ENCODE data around the gene BARX2.

Gene BARX2

DNA sequence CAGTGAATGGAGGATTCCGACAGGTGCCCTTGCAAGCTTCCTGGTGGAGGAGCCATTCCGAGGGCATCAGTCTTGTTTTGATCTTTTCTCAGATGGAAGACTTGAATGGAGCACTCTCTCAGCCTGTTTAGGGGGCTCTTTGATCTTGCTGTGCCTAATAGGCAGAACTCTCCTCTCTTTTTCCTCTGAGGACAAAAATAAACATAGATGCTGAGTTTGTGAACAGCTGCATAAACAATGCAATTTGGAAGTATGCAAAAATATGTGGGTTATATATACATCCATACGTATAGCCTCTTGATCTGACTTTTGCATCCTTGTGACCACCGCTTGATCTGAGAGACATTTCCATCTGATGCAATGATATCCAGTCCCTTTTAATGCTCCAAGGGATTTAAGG is 29.1 kb downstream of the BARX2 start:
- DNase-seq, result no peak

DNA sequence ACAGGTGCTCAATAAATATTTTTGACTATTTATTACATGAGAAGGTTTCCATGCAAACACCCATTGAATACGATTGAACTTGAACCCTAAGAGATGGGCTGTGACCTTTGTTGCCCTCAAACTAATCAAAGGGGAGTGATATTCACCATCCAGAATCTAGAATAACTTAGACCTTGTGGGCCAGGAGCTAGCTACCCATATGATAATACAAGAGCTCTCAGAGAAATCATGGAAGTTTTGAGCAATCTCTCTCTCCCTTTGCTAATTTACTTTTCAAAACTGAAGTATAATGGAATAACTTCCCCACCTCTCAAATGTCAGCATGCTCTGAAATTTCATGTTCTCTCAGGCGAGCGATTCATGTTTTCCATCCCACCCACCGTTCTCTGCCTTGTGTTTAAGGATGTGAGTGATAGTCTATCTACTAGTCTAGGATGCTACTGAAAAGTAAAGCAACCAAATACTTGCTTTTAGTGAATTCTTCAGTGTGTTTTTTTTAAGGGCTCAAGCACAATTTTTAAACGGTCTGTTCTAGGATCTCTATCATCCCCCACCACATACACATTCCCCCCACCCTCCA is 33.3 kb downstream of the BARX2 start:
- no peak for DNase-seq

DNA sequence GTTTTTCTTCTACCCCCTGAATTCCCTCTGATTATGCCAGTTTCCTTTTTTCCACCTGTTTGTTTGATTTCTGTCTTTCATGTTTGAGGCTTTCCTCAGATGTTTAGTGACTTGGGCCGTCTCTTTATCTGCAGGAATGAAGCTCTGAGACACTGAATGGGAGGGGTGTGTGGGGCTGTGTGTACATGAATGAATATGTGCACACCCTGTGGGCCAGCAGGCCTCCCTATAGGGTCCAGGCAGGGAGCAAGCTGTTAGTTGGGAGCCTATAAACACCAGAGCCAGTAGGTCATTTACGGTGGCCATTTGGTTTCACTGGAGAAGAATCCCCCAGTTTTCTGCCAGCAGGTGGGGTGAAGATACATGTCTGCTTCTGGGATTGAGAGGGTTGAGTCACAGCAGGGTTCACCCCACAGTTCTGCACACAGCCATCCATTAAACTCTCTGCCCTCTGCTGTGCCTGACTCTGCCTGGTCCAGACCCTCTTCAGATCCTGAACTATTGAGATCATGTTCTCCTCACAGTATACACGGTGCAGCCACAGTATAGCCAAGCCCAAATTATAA is 34.8 kb downstream of the BARX2 start:
- no peak for DNase-seq

DNA sequence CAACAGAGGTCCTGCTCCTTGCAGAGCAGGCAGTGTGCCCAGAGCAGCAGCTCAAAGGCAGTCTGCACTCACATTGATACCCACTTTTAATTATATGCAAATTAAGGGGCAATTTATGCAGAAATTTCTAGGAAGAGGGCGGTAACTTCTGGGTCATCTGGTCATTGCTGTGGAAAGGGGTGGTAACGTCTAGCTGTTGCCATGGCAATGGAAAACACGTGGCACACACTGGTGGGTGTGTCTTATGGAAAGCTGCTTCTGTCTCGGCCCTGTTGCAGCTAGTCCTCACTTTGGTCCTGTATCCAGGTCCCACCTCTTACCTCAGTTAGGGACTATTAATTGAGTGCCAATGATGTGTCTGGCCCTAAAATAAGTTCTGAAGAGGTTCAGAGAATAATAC is 36.8 kb downstream of the BARX2 start:
- DNase-seq, result no peak

DNA sequence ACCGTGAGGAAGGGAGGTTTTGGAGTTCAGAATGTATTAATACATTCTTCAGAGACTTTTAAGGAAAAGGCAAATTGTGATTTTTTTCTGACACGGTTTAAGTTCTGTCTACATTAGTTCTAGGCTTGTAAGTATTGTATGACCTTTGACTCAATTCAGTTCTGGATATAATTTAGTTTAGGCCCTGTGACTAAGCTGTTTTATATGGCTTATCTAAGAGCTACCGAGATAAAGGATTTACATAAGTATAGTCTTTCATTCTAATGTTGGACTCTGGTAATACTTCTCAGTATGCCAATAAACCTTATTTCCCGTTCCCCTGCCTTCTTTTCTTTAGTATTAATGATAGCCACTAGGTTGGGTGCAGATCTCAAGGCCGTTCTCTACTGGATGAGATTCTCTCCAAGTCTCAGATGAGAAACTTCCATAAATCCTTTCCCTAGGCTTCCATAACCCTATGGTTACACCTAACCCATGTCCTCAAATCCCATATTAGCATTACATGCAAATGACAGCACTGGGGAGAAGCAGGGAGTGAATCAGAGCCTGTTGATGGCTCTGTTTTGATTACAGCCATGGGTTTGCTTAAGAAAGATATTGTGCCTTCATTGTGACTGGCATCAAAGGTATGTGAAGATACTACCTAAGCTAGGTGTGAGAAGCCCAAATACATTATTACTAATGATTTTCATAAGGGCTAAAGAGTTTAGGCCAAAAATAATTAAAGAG is 38.7 kb downstream of the BARX2 start:
- no peak for DNase-seq

DNA sequence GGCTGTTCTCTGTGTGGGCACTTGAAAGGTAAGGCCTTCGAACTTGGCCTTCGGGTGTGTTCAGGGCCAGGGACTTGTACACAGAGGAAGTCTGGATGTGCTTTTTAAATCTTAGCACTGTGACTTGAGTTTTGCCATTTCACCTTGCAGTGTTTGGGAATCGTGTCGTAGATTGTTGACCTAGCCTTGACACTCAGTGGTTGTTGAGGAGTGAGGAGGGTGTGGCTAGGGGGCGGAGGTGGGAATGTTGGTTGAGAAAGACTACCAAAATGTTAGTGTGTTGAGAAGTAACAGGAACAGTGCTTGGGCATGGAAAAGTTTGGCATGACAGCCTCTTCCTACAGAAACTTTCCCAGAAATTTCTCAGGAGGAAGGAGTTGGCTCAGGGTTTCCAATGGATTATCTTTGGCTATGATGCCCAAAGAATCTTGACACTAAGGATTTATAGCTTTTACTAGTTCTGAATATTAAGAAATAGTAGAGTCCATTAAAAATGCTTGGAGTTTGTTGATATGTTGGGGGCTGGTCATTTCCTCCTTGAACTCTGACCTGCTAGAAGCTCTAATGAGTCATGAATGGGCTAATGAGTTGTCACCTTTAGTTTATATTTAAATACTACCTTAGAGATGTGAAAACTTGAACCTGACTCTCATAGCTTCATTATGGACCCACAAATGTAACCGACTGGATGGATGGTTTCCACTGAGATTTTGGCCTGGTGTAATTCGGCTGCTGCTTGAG is 40.6 kb downstream of the BARX2 start:
- no peak for DNase-seq

DNA sequence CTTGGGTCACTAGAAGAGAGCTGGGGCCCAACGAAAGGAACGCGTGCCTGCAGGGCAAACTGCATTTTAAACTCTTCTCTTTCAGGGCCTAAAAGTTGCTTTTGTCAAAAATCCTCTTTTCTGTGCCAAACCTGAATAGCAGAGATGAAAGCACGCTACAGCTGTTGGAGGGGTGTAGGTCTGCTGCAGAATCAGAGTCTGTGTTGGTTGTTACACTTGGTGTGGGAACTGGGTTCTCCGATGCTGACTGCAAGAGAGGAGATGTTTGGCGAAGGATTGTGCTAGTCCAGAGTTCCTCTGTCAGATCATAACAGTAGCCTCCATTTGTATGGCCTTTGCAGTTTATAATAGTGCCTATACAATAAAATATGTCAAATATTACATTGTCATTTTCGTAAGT is 41.8 kb downstream of the BARX2 start:
- DNase-seq, result no peak

DNA sequence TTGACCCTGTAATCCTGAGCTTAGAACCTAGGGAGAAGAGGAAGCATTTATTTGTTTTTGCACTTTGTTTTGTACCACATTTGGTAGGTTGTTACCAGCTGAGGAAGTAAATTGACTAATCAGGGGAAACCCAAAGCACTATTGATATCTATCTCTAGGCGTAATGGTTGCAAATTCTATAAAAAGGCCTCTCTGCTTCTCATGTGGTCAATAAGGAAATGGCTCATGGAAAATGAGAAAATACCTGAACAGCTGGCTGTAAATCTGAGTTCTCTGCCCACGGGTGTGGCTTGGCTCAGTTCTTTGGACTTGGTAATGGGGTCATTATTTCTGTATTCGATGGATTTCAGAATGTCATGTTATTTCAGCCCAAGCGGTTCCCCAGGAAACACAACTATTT is 42.4 kb downstream of the BARX2 start:
- DNase-seq, result no peak

DNA sequence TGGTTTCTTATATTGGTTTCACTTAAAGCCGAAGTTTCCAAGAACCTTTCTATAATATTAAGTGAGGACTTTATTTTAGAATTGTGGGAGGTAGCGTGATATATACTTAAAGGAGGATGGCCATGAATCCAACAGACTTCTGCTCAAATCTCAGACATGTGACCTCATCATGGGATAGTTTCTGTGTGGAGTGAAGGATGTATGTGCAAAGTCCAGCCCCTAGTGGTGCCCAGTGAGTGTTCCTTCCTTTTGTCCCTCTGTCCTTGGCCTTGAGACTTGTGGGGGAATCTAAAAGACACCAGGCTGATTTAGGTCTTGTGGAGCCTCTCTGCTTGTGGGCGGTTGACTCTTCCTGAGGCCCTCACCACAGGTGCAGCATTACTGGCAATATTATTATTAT is 43.7 kb downstream of the BARX2 start:
- DNase-seq, result no peak

DNA sequence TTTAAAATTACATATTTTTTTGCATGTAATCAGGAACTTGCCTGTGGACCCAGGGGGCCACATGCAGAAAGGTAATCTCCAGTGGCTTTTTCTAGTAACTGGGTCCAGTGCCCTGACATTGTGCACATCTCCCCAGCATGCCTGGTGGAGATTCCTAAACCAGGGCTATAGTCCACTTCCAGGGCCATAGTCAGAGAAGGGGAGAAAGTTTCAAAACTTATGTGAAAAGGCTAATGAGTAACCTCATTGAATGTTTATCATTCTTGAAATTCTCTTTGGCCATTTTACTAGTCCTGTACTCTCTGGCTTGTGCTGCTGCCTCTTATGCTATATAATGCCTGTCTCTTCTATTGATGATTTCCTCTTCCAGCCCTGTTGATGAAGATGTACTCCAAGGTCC is 47.8 kb downstream of the BARX2 start:
- DNase-seq, result no peak

DNA sequence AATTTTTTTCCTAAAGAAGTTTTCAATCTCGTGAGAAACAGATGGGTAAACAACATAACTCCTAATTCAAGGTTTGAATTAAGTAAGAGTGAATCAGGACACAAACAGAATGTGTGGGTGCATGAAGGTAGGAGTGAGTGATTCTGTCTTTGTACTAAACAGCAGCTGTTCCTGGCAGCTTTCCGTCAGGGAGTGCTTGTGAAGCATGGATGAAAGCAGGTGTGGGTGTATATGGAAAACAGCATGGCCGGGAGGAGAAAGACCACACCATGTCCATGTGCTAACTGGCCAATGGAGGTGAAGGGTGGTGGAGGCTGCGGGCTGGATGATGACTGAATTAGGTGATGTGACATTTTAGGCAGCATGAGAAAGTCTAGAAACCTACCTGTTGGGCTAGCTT is 49.6 kb downstream of the BARX2 start:
- no peak for DNase-seq

DNA sequence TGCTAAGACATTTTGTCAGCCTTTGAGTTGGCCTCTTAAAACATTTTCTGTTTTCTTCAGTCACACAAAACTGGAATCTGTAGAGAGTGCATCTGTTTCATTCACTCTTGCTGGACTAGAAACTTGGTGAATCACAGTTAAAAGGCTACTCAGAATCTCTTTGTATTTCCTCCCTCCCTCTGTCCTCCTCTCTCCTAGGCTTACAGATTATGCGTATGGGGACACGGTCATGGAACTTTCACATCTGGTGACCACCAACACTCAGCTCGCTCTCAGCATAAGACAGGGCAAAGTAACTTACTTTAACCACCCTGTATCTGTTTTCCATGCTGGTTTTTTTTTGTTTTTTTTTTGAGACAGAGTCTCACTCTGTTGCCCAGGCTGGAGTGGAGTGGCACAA is 50.4 kb downstream of the BARX2 start:
- no peak for DNase-seq

DNA sequence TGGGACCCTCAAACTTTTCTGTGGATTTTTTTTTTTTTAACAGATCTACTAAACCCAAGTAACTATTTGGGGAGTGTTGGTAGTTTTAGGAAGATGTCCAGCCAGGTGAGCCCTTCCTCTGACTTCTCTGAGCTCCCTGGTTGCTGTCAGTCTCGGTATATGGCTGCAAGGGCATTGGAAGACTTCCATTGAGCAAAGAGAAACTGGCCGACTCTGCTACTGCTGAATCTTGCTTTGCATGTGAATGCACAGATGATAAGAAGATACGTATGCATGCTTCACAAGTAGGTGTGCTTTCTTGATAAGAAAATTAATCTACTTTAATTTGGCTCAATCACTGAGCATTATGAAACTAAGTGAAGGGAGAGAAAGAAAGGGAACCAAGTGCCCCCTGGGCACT is 51.1 kb downstream of the BARX2 start:
- DNase-seq, result no peak

DNA sequence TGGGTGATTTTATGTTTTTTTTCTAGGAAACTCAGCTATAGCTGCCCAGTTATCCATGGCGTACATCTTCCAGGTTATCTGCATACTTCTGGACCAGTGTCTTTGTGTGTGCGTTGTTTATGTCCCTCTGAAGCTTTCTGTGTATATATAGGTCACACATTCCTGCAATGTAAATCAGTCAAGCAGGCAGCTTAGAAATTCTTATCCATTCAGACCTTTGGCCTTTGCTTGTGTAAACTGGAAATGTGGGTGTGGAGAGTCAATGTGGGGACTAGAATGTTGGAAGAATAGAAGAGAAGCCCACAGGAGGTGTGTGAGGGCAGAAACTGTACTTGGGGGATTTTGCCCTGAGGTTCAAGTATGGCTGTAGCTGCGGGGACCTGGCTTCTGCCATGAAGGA is 51.7 kb downstream of the BARX2 start:
- DNase-seq, result no peak

DNA sequence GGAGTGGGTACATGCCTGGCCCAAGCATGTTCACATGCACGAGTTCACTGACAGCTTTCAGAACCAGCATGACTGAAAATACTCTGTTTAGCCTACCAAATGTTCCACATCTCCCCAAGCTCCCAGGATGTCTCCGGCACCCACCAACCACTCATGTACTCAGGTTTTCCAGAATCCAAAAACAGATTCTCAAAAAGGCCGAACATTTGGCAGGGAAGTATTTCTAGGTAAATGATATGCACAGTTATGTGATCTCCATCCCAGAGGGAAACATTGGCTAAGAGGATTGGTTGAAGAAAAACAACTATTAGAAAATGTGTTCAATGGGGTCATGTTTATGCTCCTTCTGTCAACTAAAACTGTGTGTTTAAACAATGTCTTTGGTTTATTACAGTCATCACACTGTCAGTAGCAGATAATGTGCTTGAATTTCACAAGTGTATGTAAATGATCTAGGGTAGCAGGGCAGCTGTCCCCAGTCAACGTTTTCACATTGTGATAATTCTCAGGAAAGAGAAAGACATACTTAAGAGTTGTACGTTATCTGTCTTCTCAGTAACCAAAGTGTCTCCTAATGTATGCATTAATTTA is 52.3 kb downstream of the BARX2 start:
- no peak for DNase-seq

DNA sequence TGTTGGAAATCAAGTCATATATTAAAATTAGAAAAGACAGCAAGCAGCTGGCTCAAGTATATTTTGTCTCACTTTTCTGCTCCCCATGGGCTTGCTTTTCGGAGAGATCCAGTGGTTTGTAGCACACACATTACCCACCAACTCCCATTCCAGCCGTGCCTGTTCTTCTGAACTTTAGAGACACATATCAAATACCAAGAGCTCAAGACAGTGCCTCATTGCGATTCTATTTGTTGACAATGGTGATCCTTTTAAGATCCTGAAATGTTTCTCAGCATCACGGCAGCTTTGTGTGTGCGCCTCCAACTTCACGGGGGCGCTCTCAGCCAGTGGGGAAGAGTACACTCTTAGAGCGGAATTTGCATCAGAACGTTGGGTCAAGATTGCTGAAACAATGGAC is 52.9 kb downstream of the BARX2 start:
- DNase-seq, result no peak

DNA sequence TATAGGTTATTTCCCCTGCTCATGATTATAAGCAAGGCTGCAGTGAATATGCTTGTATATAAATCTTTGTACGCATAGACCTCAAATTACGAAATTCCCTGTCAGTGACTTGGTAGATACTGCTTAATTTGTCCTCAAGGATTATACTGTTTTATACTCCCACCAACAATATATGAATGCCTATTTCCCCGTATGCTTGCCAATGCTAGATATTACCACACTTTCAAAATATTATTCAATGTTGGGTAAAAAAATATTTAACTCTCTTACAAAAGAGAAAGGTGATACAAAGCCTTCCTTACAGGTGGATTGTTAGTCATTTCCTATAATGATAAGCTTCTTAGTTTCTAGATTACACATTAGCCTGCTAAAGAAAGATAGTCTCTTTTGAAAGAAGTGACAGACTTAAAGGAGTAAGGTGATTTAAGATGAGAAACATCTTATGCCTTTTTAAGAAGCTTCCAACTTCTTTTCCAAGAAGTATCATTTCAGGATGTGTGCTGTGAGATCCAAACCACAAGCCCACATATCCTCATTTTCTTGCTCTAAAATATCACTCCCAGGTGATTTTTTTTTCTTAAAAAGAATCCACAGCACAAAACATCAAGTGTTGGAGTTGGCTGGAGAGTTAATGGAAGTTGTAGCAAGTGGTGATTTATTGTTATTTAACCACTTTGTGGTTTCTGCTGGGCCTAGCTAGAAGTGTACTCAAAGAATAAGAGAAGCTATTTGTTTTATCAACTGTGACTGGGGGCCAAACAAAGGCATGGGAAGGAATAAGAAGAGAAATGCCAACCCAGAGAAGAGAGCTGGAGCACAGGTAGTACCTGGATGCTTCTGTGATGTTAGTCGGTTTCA is 59.2 kb downstream of the BARX2 start:
- DNase-seq, result no peak

DNA sequence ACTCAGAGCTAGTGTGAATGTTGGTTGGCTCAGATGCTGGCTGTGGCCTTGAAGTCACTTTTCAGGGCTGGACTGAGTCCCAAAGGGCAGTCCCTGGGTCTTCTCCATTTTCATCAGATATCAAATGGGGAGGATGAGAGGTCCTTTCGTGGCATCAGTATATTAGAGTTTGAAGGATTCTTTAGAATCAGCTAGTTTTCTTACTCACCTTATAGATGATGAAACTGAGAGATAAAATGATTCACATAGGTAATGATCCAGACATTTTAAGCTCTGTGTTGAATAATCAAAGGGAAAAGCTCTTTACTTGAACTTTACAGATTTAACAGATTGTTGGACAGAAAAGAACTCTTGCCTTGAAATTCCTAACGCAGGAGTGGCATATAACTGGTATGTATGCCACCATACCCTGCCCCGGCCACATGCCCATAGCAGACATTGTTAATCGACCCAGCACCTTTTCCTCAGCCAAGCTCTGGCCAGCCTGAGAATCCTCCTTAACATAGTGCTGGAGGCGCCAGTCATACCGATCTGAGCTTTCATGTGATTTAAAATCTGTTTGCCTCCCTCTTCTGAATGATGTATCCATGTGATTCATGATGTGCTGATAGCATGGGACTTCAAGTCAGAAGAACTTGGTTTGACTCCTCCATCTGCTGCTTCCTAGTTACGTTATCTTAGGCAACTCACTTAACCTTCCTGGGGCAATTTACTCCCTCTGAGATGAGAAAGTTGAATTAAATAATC is 60.0 kb downstream of the BARX2 start:
- DNase-seq, result no peak

DNA sequence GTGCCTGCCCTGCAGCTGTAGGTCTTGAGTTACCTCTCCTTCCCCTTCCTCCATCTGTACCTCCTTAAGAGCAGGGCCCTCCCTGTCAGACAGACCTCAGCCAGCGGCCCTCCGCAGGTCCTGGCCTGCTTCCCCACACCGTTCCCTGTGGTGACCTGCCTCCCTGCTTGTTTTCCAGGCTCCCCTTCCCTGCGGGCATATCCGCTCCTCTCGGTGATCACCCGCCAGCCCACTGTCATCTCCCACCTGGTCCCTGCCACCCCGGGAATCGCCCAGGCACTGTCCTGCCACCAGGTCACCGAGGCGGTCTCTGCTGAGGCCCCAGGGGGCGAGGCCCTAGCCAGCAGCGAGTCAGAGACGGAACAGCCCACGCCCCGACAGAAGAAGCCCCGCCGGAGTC is 60.9 kb downstream of the BARX2 start:
- DNase-seq, result no peak

DNA sequence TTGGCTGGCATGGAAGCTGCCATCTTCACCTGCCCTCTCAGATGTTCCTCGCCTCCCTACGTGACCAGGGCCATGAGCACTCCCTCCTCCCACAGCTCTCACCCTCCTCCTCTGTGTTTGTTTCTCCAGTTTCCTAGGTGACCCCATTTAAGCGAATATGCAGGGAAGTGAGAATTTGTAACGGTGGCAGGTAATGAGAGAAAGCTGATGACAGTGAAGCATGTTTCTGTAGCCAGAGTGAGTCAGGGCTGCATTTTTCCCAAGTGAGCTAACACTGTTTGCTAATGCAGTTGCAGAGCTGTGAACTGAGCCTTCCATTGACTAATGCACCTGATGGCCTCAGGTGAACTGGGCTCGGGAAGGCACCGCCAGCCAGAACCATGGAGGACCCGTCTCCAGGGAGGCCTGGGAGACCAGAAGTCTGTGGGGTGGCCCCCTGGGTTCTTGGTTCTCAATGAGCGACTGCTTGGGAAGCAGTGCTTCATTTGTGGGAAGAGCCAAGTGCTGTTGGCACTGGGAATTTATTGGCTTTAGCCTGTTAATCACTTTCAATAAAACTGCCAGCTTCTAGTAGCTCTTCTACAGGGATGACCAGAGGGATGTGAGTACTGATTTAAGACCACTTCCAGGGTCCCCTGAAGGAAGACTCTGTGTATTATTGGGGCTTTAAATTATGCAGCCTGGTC is 64.5 kb downstream of the BARX2 start:
- no peak for DNase-seq

DNA sequence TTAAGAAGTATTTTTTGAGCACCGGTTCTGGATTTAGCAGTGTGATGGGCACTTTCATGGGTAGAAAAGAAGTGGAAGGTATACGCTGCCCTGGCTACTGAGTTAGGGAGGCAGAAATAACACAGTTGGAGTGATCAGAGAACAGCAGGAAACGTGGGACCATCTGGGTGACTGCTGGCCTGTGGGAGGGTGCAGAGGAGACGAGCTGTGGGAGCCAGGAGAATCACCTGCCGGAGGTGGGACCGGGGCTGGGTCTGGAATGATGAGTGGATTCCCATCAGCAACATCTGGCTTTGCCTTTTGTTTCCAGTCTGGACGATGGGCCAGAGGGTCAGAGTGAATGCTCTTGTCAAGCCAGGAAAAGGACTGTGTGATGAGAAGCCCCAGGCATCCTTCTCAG is 66.5 kb downstream of the BARX2 start:
- DNase-seq, result no peak

Data from activated CD8-positive, alpha-beta memory T cell treated with anti-CD3 and anti-CD28 coated beads, Interleukin-2, amount 50 U/mL, for 4 hours (primary cell).